ENCODE measurements around the gene DLX3.
A peak's percentile ranks its signal among the peaks of the same experiment; 100 is the strongest.

The DLX3 gene

GRCh38 chr17:49990921-49991320 lies 4.1 kb downstream of the DLX3 start:
- Histone ChIP-seq H3K27me3 (ENCODE audit: control insufficient read depth in 3 of 3, insufficient read depth in 3 of 3, low read depth in 1 of 3, low read length in 3 of 3) (peaks cover 19 to 99% (median 67%) of the 10 kb centered on the region in 3 experiments), H3K4me3 (ENCODE audit: low read length in 2 of 2) (no peak overlapping the region), H3K18ac (ENCODE audit: low read length) (no peak overlapping the region), H2BK5ac (ENCODE audit: low read length) (no peak overlapping the region), H3K14ac (ENCODE audit: low read length) (no peak overlapping the region), H2BK15ac (ENCODE audit: low read length) (peak overlapping the region; percentile 49), H4K91ac (ENCODE audit: low read depth, low read length, poor library complexity) (no peak overlapping the region), H2AK5ac (ENCODE audit: low read depth, low read length) (peak overlapping the region; percentile 77), H3K79me1 (ENCODE audit: low read depth, low read length) (no peaks in the 10 kb centered on the region), H3K27ac (replicated peaks; ENCODE audit: low read length) (no peak overlapping the region), H2AFZ (ENCODE audit: low read length) (no peak overlapping the region), H3K4ac (ENCODE audit: low read length) (no peak overlapping the region), H2BK120ac (ENCODE audit: low read depth, low read length) (no peak overlapping the region), H3K9ac (ENCODE audit: low read depth, low read length, poor library complexity) (no peak overlapping the region), H2BK12ac (ENCODE audit: low read length) (no peak overlapping the region), H4K8ac (ENCODE audit: low read depth, low read length) (no peak overlapping the region), H3K9me3 (replicated peaks in 1 of 2; ENCODE audit: control insufficient read depth in 2 of 2, insufficient read depth in 1 of 2, low read depth in 1 of 2, low read length in 2 of 2) (peaks cover 8 to 11% of the 10 kb centered on the region in 2 donors), H3K4me1 (ENCODE audit: control insufficient read depth in 2 of 2, insufficient read depth in 1 of 2, low read depth in 1 of 2, low read length in 2 of 2) (peaks cover 6 to 23% of the 10 kb centered on the region in 2 donors), H3K23ac (ENCODE audit: low read depth, low read length, poor library complexity) (peak overlapping the region; percentile 34), H3K4me2 (ENCODE audit: insufficient read depth, low read length, poor library complexity, severe bottlenecking) (no peak overlapping the region), H3K36me3 (replicated peaks in 1 of 2; ENCODE audit: control insufficient read depth in 2 of 2, insufficient read depth in 2 of 2, low read length in 2 of 2) (no peaks in the 10 kb centered on the region)
- DNase-seq (ENCODE audit: low spot score), result no peak
- no CpG with 5 or more reads among the region's 8 CpGs for WGBS, 2 donors (ENCODE audit: extremely low coverage in 2 of 2, insufficient read length in 2 of 2, insufficient replicate concordance in 1 of 2)

GRCh38 chr17:49990331-49990730 lies 4.7 kb downstream of the DLX3 start:
- Histone ChIP-seq H3K23ac (ENCODE audit: low read depth, low read length, poor library complexity) (no peak overlapping the region), H3K14ac (ENCODE audit: low read length) (no peak overlapping the region), H2AFZ (ENCODE audit: low read length) (no peak overlapping the region), H3K9ac (ENCODE audit: low read depth, low read length, poor library complexity) (no peak overlapping the region), H3K36me3 (replicated peaks in 1 of 2; ENCODE audit: control insufficient read depth in 2 of 2, insufficient read depth in 2 of 2, low read length in 2 of 2) (no peaks in the 10 kb centered on the region), H3K4me3 (ENCODE audit: low read length in 2 of 2) (no peak overlapping the region), H4K91ac (ENCODE audit: low read depth, low read length, poor library complexity) (no peak overlapping the region), H3K4me1 (ENCODE audit: control insufficient read depth in 2 of 2, insufficient read depth in 1 of 2, low read depth in 1 of 2, low read length in 2 of 2) (peaks cover 6 to 19% of the 10 kb centered on the region in 2 donors), H3K4ac (ENCODE audit: low read length) (no peak overlapping the region), H3K79me1 (ENCODE audit: low read depth, low read length) (no peaks in the 10 kb centered on the region), H3K9me3 (replicated peaks in 1 of 2; ENCODE audit: control insufficient read depth in 2 of 2, insufficient read depth in 1 of 2, low read depth in 1 of 2, low read length in 2 of 2) (peaks cover 8 to 11% of the 10 kb centered on the region in 2 donors), H2BK5ac (ENCODE audit: low read length) (no peak overlapping the region), H2AK5ac (ENCODE audit: low read depth, low read length) (no peak overlapping the region), H4K8ac (ENCODE audit: low read depth, low read length) (no peak overlapping the region), H2BK15ac (ENCODE audit: low read length) (no peak overlapping the region), H2BK120ac (ENCODE audit: low read depth, low read length) (no peak overlapping the region), H3K27ac (replicated peaks; ENCODE audit: low read length) (no peak overlapping the region), H3K27me3 (ENCODE audit: control insufficient read depth in 3 of 3, insufficient read depth in 3 of 3, low read depth in 1 of 3, low read length in 3 of 3) (peaks cover 18 to 96% (median 62%) of the 10 kb centered on the region in 3 experiments), H2BK12ac (ENCODE audit: low read length) (no peak overlapping the region), H3K18ac (ENCODE audit: low read length) (no peak overlapping the region), H3K4me2 (ENCODE audit: insufficient read depth, low read length, poor library complexity, severe bottlenecking) (no peak overlapping the region)
- no CpG with 5 or more reads among the region's 3 CpGs for WGBS, 2 donors (ENCODE audit: extremely low coverage in 2 of 2, insufficient read length in 2 of 2, insufficient replicate concordance in 1 of 2)
- DNase-seq (ENCODE audit: low spot score), result no peak

- H3K36me3 ChIP-seq (replicated peaks in 1 of 2; ENCODE audit: control insufficient read depth in 2 of 2, insufficient read depth in 2 of 2, low read length in 2 of 2), result no peaks in the 10 kb centered on the region
- no peak overlapping the region for H2BK120ac ChIP-seq (ENCODE audit: low read depth, low read length)
- H4K91ac ChIP-seq (ENCODE audit: low read depth, low read length, poor library complexity), result no peak overlapping the region
- peak overlapping the region; percentile 85 for H2AK5ac ChIP-seq (ENCODE audit: low read depth, low read length)
- no peak overlapping the region for H3K4ac ChIP-seq (ENCODE audit: low read length)
- peaks cover 3 to 14% of the 10 kb centered on the region in 2 donors for H3K4me1 ChIP-seq (ENCODE audit: control insufficient read depth in 2 of 2, insufficient read depth in 1 of 2, low read depth in 1 of 2, low read length in 2 of 2)
- H3K27ac ChIP-seq (replicated peaks; ENCODE audit: low read length), result no peak overlapping the region
- H3K4me2 ChIP-seq (ENCODE audit: insufficient read depth, low read length, poor library complexity, severe bottlenecking), result no peak overlapping the region
- no peak overlapping the region for H3K9ac ChIP-seq (ENCODE audit: low read depth, low read length, poor library complexity)
- no peaks in the 10 kb centered on the region for H3K79me1 ChIP-seq (ENCODE audit: low read depth, low read length)
- no peak overlapping the region for H2BK5ac ChIP-seq (ENCODE audit: low read length)
- no peak for DNase-seq (ENCODE audit: low spot score)
- H3K9me3 ChIP-seq (replicated peaks in 1 of 2; ENCODE audit: control insufficient read depth in 2 of 2, insufficient read depth in 1 of 2, low read depth in 1 of 2, low read length in 2 of 2), result peaks cover 4 to 8% of the 10 kb centered on the region in 2 donors
- H2AFZ ChIP-seq (ENCODE audit: low read length), result no peak overlapping the region
- no peak overlapping the region for H2BK12ac ChIP-seq (ENCODE audit: low read length)
- H3K27me3 ChIP-seq (ENCODE audit: control insufficient read depth in 3 of 3, insufficient read depth in 3 of 3, low read depth in 1 of 3, low read length in 3 of 3), result peaks cover 13 to 87% (median 56%) of the 10 kb centered on the region in 3 experiments
- H3K23ac ChIP-seq (ENCODE audit: low read depth, low read length, poor library complexity), result no peak overlapping the region
- no peak overlapping the region for H3K4me3 ChIP-seq (ENCODE audit: low read length in 2 of 2)
- H4K8ac ChIP-seq (ENCODE audit: low read depth, low read length), result no peak overlapping the region
- no CpG with 5 or more reads among the region's 4 CpGs for WGBS, 2 donors (ENCODE audit: extremely low coverage in 2 of 2, insufficient read length in 2 of 2, insufficient replicate concordance in 1 of 2)
- H2BK15ac ChIP-seq (ENCODE audit: low read length), result no peak overlapping the region
- peak overlapping the region; percentile 55 for H3K18ac ChIP-seq (ENCODE audit: low read length)
- peak overlapping the region; percentile 76 for H3K14ac ChIP-seq (ENCODE audit: low read length)
Measured at GRCh38 chr17:49989518-49989880, 5.5 kb downstream of the DLX3 start.

GRCh38 chr17:49987681-49988441 lies 7.2 kb downstream of the DLX3 start:
- H3K27ac ChIP-seq (replicated peaks; ENCODE audit: low read length), result no peak overlapping the region
- DNase-seq (ENCODE audit: low spot score), result no peak
- H3K4me3 ChIP-seq (ENCODE audit: low read length in 2 of 2), result no peak overlapping the region
- peaks cover 0 to 10% of the 10 kb centered on the region in 2 donors for H3K4me1 ChIP-seq (ENCODE audit: control insufficient read depth in 2 of 2, insufficient read depth in 1 of 2, low read depth in 1 of 2, low read length in 2 of 2)
- peaks cover 3% of the 10 kb centered on the region for H3K79me1 ChIP-seq (ENCODE audit: low read depth, low read length)
- H3K36me3 ChIP-seq (replicated peaks in 1 of 2; ENCODE audit: control insufficient read depth in 2 of 2, insufficient read depth in 2 of 2, low read length in 2 of 2), result no peaks in the 10 kb centered on the region
- WGBS, 2 donors (ENCODE audit: extremely low coverage in 2 of 2, insufficient read length in 2 of 2, insufficient replicate concordance in 1 of 2), result no CpG with 5 or more reads among the region's 17 CpGs
- no peak overlapping the region for H2BK15ac ChIP-seq (ENCODE audit: low read length)
- no peak overlapping the region for H2BK120ac ChIP-seq (ENCODE audit: low read depth, low read length)
- H2BK12ac ChIP-seq (ENCODE audit: low read length), result no peak overlapping the region
- no peak overlapping the region for H3K23ac ChIP-seq (ENCODE audit: low read depth, low read length, poor library complexity)
- H3K4ac ChIP-seq (ENCODE audit: low read length), result no peak overlapping the region
- peak overlapping the region; percentile 84 for H3K18ac ChIP-seq (ENCODE audit: low read length)
- peaks cover 0 to 3% of the 10 kb centered on the region in 2 donors for H3K9me3 ChIP-seq (replicated peaks in 1 of 2; ENCODE audit: control insufficient read depth in 2 of 2, insufficient read depth in 1 of 2, low read depth in 1 of 2, low read length in 2 of 2)
- no peak overlapping the region for H3K4me2 ChIP-seq (ENCODE audit: insufficient read depth, low read length, poor library complexity, severe bottlenecking)
- H3K27me3 ChIP-seq (ENCODE audit: control insufficient read depth in 3 of 3, insufficient read depth in 3 of 3, low read depth in 1 of 3, low read length in 3 of 3), result peaks cover 4 to 71% (median 39%) of the 10 kb centered on the region in 3 experiments
- no peak overlapping the region for H4K8ac ChIP-seq (ENCODE audit: low read depth, low read length)
- no peak overlapping the region for H4K91ac ChIP-seq (ENCODE audit: low read depth, low read length, poor library complexity)
- H2BK5ac ChIP-seq (ENCODE audit: low read length), result no peak overlapping the region
- H2AFZ ChIP-seq (ENCODE audit: low read length), result peak overlapping the region; percentile 18
- peak overlapping the region; percentile 70 for H3K9ac ChIP-seq (ENCODE audit: low read depth, low read length, poor library complexity)
- no peak overlapping the region for H2AK5ac ChIP-seq (ENCODE audit: low read depth, low read length)
- H3K14ac ChIP-seq (ENCODE audit: low read length), result no peak overlapping the region
